ENCODE results near the gene CACNA1C.

CACNA1C gene

GRCh38 chr12:2646341-2646740 lies 593.6 kb downstream of the CACNA1C start:
- Histone ChIP-seq H3K79me2 (ENCODE audit: insufficient read depth, low read length) (no peaks in the 10 kb centered on the region), H3K36me3 (ENCODE audit: insufficient read depth, low read length) (no peaks in the 10 kb centered on the region), H3K9me3 (ENCODE audit: insufficient read depth, low read length, severe bottlenecking) (no peaks in the 10 kb centered on the region), H4K20me1 (ENCODE audit: insufficient read depth, low read length) (0 out of 2 replicates have a peak, but pooled peaks cover 4% of the 10 kb centered on the region), H3K4me2 (ENCODE audit: insufficient read depth, low read length) (no peak overlapping the region), H3K27me3 (ENCODE audit: insufficient read depth, low read length, poor library complexity) (peaks cover 33% of the 10 kb centered on the region), H2AFZ (ENCODE audit: low read depth, low read length) (no peak overlapping the region), H3K4me3 (ENCODE audit: low read depth in 1 of 2, low read length in 2 of 2) (no peak overlapping the region), H3K9ac (ENCODE audit: low read depth, low read length) (no peak overlapping the region), H3K4me1 (ENCODE audit: insufficient read depth, low read length) (no peaks in the 10 kb centered on the region), H3K27ac (ENCODE audit: low read length) (no peak overlapping the region)
- DNase-seq (no peak), ATAC-seq (ENCODE audit: insufficient read depth, low read depth) (no peak)
- TF ChIP-seq CTCF (IDR thresholded peaks at IDR 0.05; ENCODE audit: borderline replicate concordance, extremely low read depth, low read length, poor library complexity, severe bottlenecking), result no peak
- no peak for TF ChIP-seq EZH2 (IDR thresholded peaks at IDR 0.05; ENCODE audit: borderline replicate concordance, low read depth, low read length, severe bottlenecking)

- Histone ChIP-seq H3K27ac (ENCODE audit: low read length) (no peak overlapping the region), H3K27me3 (ENCODE audit: insufficient read depth, low read length, poor library complexity) (peaks cover 31% of the 10 kb centered on the region), H3K4me2 (ENCODE audit: insufficient read depth, low read length) (no peak overlapping the region), H3K4me1 (ENCODE audit: insufficient read depth, low read length) (no peaks in the 10 kb centered on the region), H3K9me3 (ENCODE audit: insufficient read depth, low read length, severe bottlenecking) (no peaks in the 10 kb centered on the region), H2AFZ (ENCODE audit: low read depth, low read length) (no peak overlapping the region), H3K4me3 (ENCODE audit: low read depth in 1 of 2, low read length in 2 of 2) (no peak overlapping the region), H4K20me1 (ENCODE audit: insufficient read depth, low read length) (0 out of 2 replicates have a peak, but pooled peaks cover 4% of the 10 kb centered on the region), H3K79me2 (ENCODE audit: insufficient read depth, low read length) (no peaks in the 10 kb centered on the region), H3K36me3 (ENCODE audit: insufficient read depth, low read length) (no peaks in the 10 kb centered on the region), H3K9ac (ENCODE audit: low read depth, low read length) (no peak overlapping the region)
- ATAC-seq (ENCODE audit: insufficient read depth, low read depth), result no peak
- no peak for DNase-seq
- TF ChIP-seq EZH2 (IDR thresholded peaks at IDR 0.05; ENCODE audit: borderline replicate concordance, low read depth, low read length, severe bottlenecking) (no peak), CTCF (IDR thresholded peaks at IDR 0.05; ENCODE audit: borderline replicate concordance, extremely low read depth, low read length, poor library complexity, severe bottlenecking) (no peak)
These were observed 594.4 kb downstream of the CACNA1C start for GRCh38 chr12:2647186-2647585.

- ATAC-seq (ENCODE audit: insufficient read depth, low read depth) (no peak), DNase-seq (no peak)
- Histone ChIP-seq H3K27ac (ENCODE audit: low read length) (no peak overlapping the region), H4K20me1 (ENCODE audit: insufficient read depth, low read length) (0 out of 2 replicates have a peak, but pooled peaks cover 4% of the 10 kb centered on the region), H3K36me3 (ENCODE audit: insufficient read depth, low read length) (no peaks in the 10 kb centered on the region), H3K4me2 (ENCODE audit: insufficient read depth, low read length) (no peak overlapping the region), H3K27me3 (ENCODE audit: insufficient read depth, low read length, poor library complexity) (peaks cover 26% of the 10 kb centered on the region), H2AFZ (ENCODE audit: low read depth, low read length) (no peak overlapping the region), H3K79me2 (ENCODE audit: insufficient read depth, low read length) (no peaks in the 10 kb centered on the region), H3K9me3 (ENCODE audit: insufficient read depth, low read length, severe bottlenecking) (no peaks in the 10 kb centered on the region), H3K4me1 (ENCODE audit: insufficient read depth, low read length) (no peaks in the 10 kb centered on the region), H3K9ac (ENCODE audit: low read depth, low read length) (no peak overlapping the region), H3K4me3 (ENCODE audit: low read depth in 1 of 2, low read length in 2 of 2) (no peak overlapping the region)
- TF ChIP-seq CTCF (IDR thresholded peaks at IDR 0.05; ENCODE audit: borderline replicate concordance, extremely low read depth, low read length, poor library complexity, severe bottlenecking) (no peak), EZH2 (IDR thresholded peaks at IDR 0.05; ENCODE audit: borderline replicate concordance, low read depth, low read length, severe bottlenecking) (no peak)
These were observed 595.6 kb downstream of the CACNA1C start for GRCh38 chr12:2648406-2648805.

All from DND-41 (cell line).